Measurements from ENCODE around the gene CLCN1. TPM values are rescaled to one million over a fixed set of nuclear protein-coding genes. Genes with fewer than 3 reads are reported as not detected.

CLCN1 gene
- total RNA-seq, 2 experiments from 2014 or later: not detected

GRCh38 chr7:143341842-143342241 is 25.9 kb downstream of the CLCN1 start:
- Histone ChIP-seq H3K4me3 (ENCODE audit: low read depth, low read length, poor library complexity, severe bottlenecking) (no peak overlapping the region), H3K4me1 (ENCODE audit: insufficient read depth, low read length, poor library complexity, severe bottlenecking) (no peaks in the 10 kb centered on the region), H3K9me3 (ENCODE audit: low read length) (no peaks in the 10 kb centered on the region), H3K4me2 (ENCODE audit: low read length) (no peak overlapping the region), H3K9me2 (ENCODE audit: insufficient read depth, low read length) (no peaks in the 10 kb centered on the region), H4K20me1 (ENCODE audit: insufficient read depth, low read length) (no peaks in the 10 kb centered on the region), H3K36me3 (ENCODE audit: insufficient read depth, low read length) (no peaks in the 10 kb centered on the region), H3K27ac (ENCODE audit: low read depth, low read length, poor library complexity, severe bottlenecking) (no peak overlapping the region), H2AFZ (ENCODE audit: low read length) (no peak overlapping the region), H3K79me2 (ENCODE audit: insufficient read depth, low read depth, low read length) (no peaks in the 10 kb centered on the region)
- CTCF ChIA-PET (ENCODE audit: unreplicated experiment): no interaction called here
- TF ChIP-seq CTCF (conservative IDR thresholded peaks at IDR 0.05; ENCODE audit: low read length) (no peak), EZH2phosphoT487 (IDR thresholded peaks at IDR 0.05; ENCODE audit: borderline replicate concordance, low read depth, low read length) (no peak)
- POLR2A ChIA-PET: no interaction called here
- DNase-seq (ENCODE audit: low spot score): no peak
- no TSS peak for BruUV-seq (replicated peaks)
- intact Hi-C loops (cut with micrococcal nuclease; ENCODE audit: unreplicated experiment): loop anchor here (2.0 kb wide), 1 partner anchor 15 kb away; no protein-coding TSS in a partner anchor

GRCh38 chr7:143343596-143343995 is 27.7 kb downstream of the CLCN1 start:
- no peak overlapping the region for H3K27ac ChIP-seq (ENCODE audit: low read depth, low read length, poor library complexity, severe bottlenecking)
- H3K79me2 ChIP-seq (ENCODE audit: insufficient read depth, low read depth, low read length): no peaks in the 10 kb centered on the region
- no peak overlapping the region for H2AFZ ChIP-seq (ENCODE audit: low read length)
- no peaks in the 10 kb centered on the region for H3K4me1 ChIP-seq (ENCODE audit: insufficient read depth, low read length, poor library complexity, severe bottlenecking)
- no peaks in the 10 kb centered on the region for H4K20me1 ChIP-seq (ENCODE audit: insufficient read depth, low read length)
- H3K4me3 ChIP-seq (ENCODE audit: low read depth, low read length, poor library complexity, severe bottlenecking): no peak overlapping the region
- H3K36me3 ChIP-seq (ENCODE audit: insufficient read depth, low read length): no peaks in the 10 kb centered on the region
- no peak for DNase-seq (ENCODE audit: low spot score)
- no peaks in the 10 kb centered on the region for H3K9me3 ChIP-seq (ENCODE audit: low read length)
- ChIA-PET POLR2A (no interaction called here), CTCF (ENCODE audit: unreplicated experiment) (no interaction called here)
- TF ChIP-seq CTCF (conservative IDR thresholded peaks at IDR 0.05; ENCODE audit: low read length): no peak
- TF ChIP-seq EZH2phosphoT487 (IDR thresholded peaks at IDR 0.05; ENCODE audit: borderline replicate concordance, low read depth, low read length): no peak
- no peak overlapping the region for H3K4me2 ChIP-seq (ENCODE audit: low read length)
- intact Hi-C loops (cut with micrococcal nuclease; ENCODE audit: unreplicated experiment): no loop called here
- H3K9me2 ChIP-seq (ENCODE audit: insufficient read depth, low read length): no peaks in the 10 kb centered on the region
- BruUV-seq (replicated peaks): no TSS peak

GRCh38 chr7:143345428-143345900 is 29.6 kb downstream of the CLCN1 start:
- CTCF ChIA-PET (ENCODE audit: unreplicated experiment): no interaction called here
- Histone ChIP-seq H3K27ac (ENCODE audit: low read depth, low read length, poor library complexity, severe bottlenecking) (no peak overlapping the region), H3K36me3 (ENCODE audit: insufficient read depth, low read length) (no peaks in the 10 kb centered on the region), H3K79me2 (ENCODE audit: insufficient read depth, low read depth, low read length) (no peaks in the 10 kb centered on the region), H2AFZ (ENCODE audit: low read length) (no peak overlapping the region), H3K4me1 (ENCODE audit: insufficient read depth, low read length, poor library complexity, severe bottlenecking) (no peaks in the 10 kb centered on the region), H3K4me2 (ENCODE audit: low read length) (no peak overlapping the region), H3K9me3 (ENCODE audit: low read length) (no peaks in the 10 kb centered on the region), H3K4me3 (ENCODE audit: low read depth, low read length, poor library complexity, severe bottlenecking) (no peak overlapping the region), H4K20me1 (ENCODE audit: insufficient read depth, low read length) (no peaks in the 10 kb centered on the region), H3K9me2 (ENCODE audit: insufficient read depth, low read length) (no peaks in the 10 kb centered on the region)
- POLR2A ChIA-PET: no interaction called here
- intact Hi-C loops (cut with micrococcal nuclease; ENCODE audit: unreplicated experiment): no loop called here
- TF ChIP-seq CTCF (conservative IDR thresholded peaks at IDR 0.05; ENCODE audit: low read length): no peak
- no peak for DNase-seq (ENCODE audit: low spot score)
- no TSS peak for BruUV-seq (replicated peaks)

All from OCI-LY7 (cell line).